HL-60/S4 (cell line): ENCODE data around the gene MFAP4.
"Not testable (repeated sequence)": the region's sequence is repeated elsewhere in the genome, so short reads cannot be mapped to it uniquely, and the experiment has no call there.

Experiments
- in situ Hi-C: fragments of 300-500 bp; cut with MboI; formaldehyde crosslinking; loops from 2 replicates; pipeline ENCODE4 v1.14.3; 2022; ENCODE audit warnings: low sequenced_read_pairs

MFAP4 gene

GRCh38 chr17:19357761-19358160, 29.2 kb downstream of the MFAP4 start:
- in situ Hi-C loops, result no loop called here

- in situ Hi-C loops, result no loop called here
Measured at GRCh38 chr17:19357351-19357750, 29.6 kb downstream of the MFAP4 start.

- in situ Hi-C loops, result no loop called here
Measured at GRCh38 chr17:19354748-19355147, 32.2 kb downstream of the MFAP4 start.

GRCh38 chr17:19353401-19353800, 33.6 kb downstream of the MFAP4 start:
- in situ Hi-C loops, result not testable (repeated sequence)

GRCh38 chr17:19348806-19349205, 38.2 kb downstream of the MFAP4 start:
- in situ Hi-C loops, result no loop called here

GRCh38 chr17:19348081-19348650, 38.8 kb downstream of the MFAP4 start:
- in situ Hi-C loops, result no loop called here

GRCh38 chr17:19347323-19348080, 39.5 kb downstream of the MFAP4 start:
- in situ Hi-C loops, result no loop called here

- in situ Hi-C loops, result no loop called here
Measured at GRCh38 chr17:19346351-19347255, 40.4 kb downstream of the MFAP4 start.

GRCh38 chr17:19345486-19346350, 41.3 kb downstream of the MFAP4 start:
- in situ Hi-C loops, result no loop called here

GRCh38 chr17:19345067-19345460, 41.9 kb downstream of the MFAP4 start:
- in situ Hi-C loops, result no loop called here

GRCh38 chr17:19344311-19345066, 42.5 kb downstream of the MFAP4 start:
- in situ Hi-C loops, result no loop called here

- in situ Hi-C loops, result no loop called here
Measured at GRCh38 chr17:19343671-19344151, 43.3 kb downstream of the MFAP4 start.

- in situ Hi-C loops, result no loop called here
Measured at GRCh38 chr17:19343256-19343630, 43.7 kb downstream of the MFAP4 start.

GRCh38 chr17:19342611-19343255, 44.3 kb downstream of the MFAP4 start:
- in situ Hi-C loops, result no loop called here

GRCh38 chr17:19341641-19342610, 45.1 kb downstream of the MFAP4 start:
- in situ Hi-C loops, result no loop called here

- in situ Hi-C loops, result no loop called here
Measured at GRCh38 chr17:19341211-19341631, 45.8 kb downstream of the MFAP4 start.

GRCh38 chr17:19339341-19339815, 47.6 kb downstream of the MFAP4 start:
- in situ Hi-C loops, result no loop called here
